ENCODE data around the gene KRT84.

GRCh38 chr12:52367876-52368275 is 17.6 kb downstream of the KRT84 start:
- TF ChIP-seq CTCF (IDR thresholded peaks at IDR 0.05; ENCODE audit: poor library complexity, severe bottlenecking) = no peak
- TF ChIP-seq POLR2AphosphoS5 (IDR thresholded peaks at IDR 0.05) = no peak
- no peak for TF ChIP-seq EZH2 (IDR thresholded peaks at IDR 0.05; ENCODE audit: borderline replicate concordance, insufficient read depth, low read length, poor library complexity, severe bottlenecking)
- TF ChIP-seq TAF1 (IDR thresholded peaks at IDR 0.05; ENCODE audit: low read depth) = no peak
- no peak for TF ChIP-seq RAD21 (conservative IDR thresholded peaks at IDR 0.05)
- TF ChIP-seq MXI1 (conservative IDR thresholded peaks at IDR 0.05; ENCODE audit: poor library complexity, severe bottlenecking) = no peak
- no peak for TF ChIP-seq SMC3 (conservative IDR thresholded peaks at IDR 0.05; ENCODE audit: poor library complexity)
